Suprapubic skin (tissue), 4 donors: ENCODE data around the gene TMEM222.

ENCODE experiments used
- EP300 ChIP-seq: sonication (generic); formaldehyde crosslinking; IDR thresholded peaks from one replicate; pipeline ENCODE4 v1.6.1; 2017; ENCODE audit warnings: antibody characterized with exemption
- POLR2AphosphoS5 ChIP-seq, 3 donors: sonication (generic); formaldehyde crosslinking; IDR thresholded peaks; one replicate each; pipeline ENCODE4 v1.6.1; 2017; ENCODE audit warnings: antibody characterized with exemption in 3 of 3
- TF ChIP-seq, protein P1 (sequence below), 2 donors: fragments of 200-600 bp in 1 of 2; fragments of 450-650 bp in 1 of 2; sonication (generic) in 1 of 2; IDR thresholded peaks; one replicate each; pipeline ENCODE4 v1.5.1; 2016 to 2019; ENCODE audit warnings: antibody characterized with exemption in 2 of 2, mild to moderate bottlenecking in 1 of 2, moderate library complexity in 1 of 2

DNA sequence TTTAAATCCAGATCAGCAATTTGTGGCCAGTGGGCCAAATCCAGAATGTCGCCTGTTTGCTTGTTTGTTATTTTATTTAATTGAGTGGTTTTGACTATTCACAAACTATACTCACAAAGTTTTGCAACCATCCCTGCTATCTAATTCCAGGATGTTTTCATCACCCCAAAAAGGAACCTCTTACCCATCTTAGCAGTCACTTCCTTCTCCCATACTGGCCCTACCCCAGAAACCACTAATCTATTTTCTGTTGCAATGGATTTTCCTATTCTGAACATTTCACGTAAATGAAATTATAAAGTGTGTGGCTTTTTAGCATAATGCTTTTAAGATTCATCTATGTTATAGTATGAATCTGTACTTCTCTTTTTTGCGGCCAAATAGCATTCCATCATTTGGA is 46.3 kb upstream of the TMEM222 start:
- TF ChIP-seq, protein P1, sequence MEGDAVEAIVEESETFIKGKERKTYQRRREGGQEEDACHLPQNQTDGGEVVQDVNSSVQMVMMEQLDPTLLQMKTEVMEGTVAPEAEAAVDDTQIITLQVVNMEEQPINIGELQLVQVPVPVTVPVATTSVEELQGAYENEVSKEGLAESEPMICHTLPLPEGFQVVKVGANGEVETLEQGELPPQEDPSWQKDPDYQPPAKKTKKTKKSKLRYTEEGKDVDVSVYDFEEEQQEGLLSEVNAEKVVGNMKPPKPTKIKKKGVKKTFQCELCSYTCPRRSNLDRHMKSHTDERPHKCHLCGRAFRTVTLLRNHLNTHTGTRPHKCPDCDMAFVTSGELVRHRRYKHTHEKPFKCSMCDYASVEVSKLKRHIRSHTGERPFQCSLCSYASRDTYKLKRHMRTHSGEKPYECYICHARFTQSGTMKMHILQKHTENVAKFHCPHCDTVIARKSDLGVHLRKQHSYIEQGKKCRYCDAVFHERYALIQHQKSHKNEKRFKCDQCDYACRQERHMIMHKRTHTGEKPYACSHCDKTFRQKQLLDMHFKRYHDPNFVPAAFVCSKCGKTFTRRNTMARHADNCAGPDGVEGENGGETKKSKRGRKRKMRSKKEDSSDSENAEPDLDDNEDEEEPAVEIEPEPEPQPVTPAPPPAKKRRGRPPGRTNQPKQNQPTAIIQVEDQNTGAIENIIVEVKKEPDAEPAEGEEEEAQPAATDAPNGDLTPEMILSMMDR (IDR thresholded peaks at IDR 0.05): no peak
- no peak for TF ChIP-seq POLR2AphosphoS5 (IDR thresholded peaks at IDR 0.05)
- no peak for TF ChIP-seq EP300
